T47D (cell line): ENCODE results near the gene FXYD4.
A peak's percentile ranks its signal among the peaks of the same experiment; 100 is the strongest.
"Not testable (repeated sequence)": the region's sequence is repeated elsewhere in the genome, so short reads cannot be mapped to it uniquely, and the experiment has no call there.

ENCODE experiments used
- DNase-seq, 2 experiments: peaks; one replicate each; pipeline versions ENCODE4 v3.0.0 to v3.0.0-alpha.2; 2011 to 2012; ENCODE audit warnings: low read depth in 1 of 2, low spot score in 1 of 2
- JUND ChIP-seq: IDR thresholded peaks from 2 replicates; pipeline ENCODE4 v1.6.1; 2012; ENCODE audit warnings: low read depth
- in situ Hi-C: cut with HindIII; loops from 2 replicates; pipeline ENCODE4 v1.10.0; 2016; ENCODE audit warnings: low sequenced_read_pairs, low pct_unique_long_range_greater_than_20kb

The FXYD4 gene

GRCh38 chr10:43385412-43386004 is 14.1 kb downstream of the FXYD4 start:
- no peak for DNase-seq
- in situ Hi-C loops, result no loop called here

DNA sequence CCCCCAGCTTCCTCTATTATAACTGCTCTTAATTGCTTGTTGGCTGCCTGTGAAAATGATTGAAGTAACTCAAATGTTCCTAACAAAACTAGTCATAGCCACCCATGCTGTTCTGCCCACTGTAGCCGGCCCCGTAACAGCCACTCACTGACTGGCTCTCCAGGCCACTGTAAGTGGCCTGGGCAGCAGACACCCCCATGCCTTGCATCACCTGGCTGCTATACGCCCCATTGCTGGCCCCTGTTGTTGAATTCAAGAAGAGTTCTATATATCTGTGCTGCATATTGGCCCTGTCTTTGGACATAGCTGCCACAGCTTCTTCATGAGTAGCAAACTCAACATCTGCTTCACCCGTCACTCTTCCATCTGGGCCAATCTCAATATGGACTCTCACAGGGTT is 15.1 kb downstream of the FXYD4 start:
- DNase-seq, result no peak
- in situ Hi-C loops, result no loop called here

More at GRCh38 chr10:43385412-43386004, 14.1 kb downstream of the FXYD4 start:
- no peak for TF ChIP-seq JUND

GRCh38 chr10:43386981-43387677 is 15.7 kb downstream of the FXYD4 start:
- in situ Hi-C loops, result no loop called here

More for the DNA sequence above, 15.1 kb downstream of the FXYD4 start:
- TF ChIP-seq JUND, result no peak

GRCh38 chr10:43387678-43388032 is 16.2 kb downstream of the FXYD4 start:
- in situ Hi-C loops, result no loop called here
- DNase-seq, result no peak
- TF ChIP-seq JUND, result no peak

More at GRCh38 chr10:43386981-43387677, 15.7 kb downstream of the FXYD4 start:
- TF ChIP-seq JUND, result no peak
- no peak for DNase-seq

- in situ Hi-C loops, result no loop called here
- DNase-seq, result no peak
- no peak for TF ChIP-seq JUND
Measured at GRCh38 chr10:43389867-43390266, 18.4 kb downstream of the FXYD4 start.

GRCh38 chr10:43390333-43390732 is 18.9 kb downstream of the FXYD4 start:
- TF ChIP-seq JUND, result no peak
- in situ Hi-C loops, result no loop called here
- DNase-seq, result no peak

- in situ Hi-C loops, result no loop called here
- peak in 1 of 2 experiments; percentile 81 for DNase-seq
- TF ChIP-seq JUND, result no peak
Measured at GRCh38 chr10:43390759-43391158, 19.3 kb downstream of the FXYD4 start.

DNA sequence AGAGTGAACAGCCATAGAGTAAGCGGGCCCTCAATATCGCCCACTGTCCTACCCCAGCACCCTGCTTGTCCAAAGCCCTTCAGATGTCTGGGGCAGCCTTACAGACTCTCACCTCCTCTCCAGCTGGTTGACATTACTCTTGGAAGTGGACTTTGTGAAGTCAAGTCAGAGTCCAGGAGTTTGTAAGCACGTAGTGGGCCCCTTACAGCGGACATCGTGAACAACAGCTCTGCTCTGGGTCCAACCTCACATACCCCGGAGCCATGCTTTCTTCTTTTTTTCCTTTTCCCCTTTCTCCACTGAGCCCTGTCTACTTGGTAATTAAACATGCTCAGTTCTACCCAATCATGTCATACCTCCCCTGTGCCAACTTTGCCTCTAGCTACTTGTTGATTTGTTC is 20.1 kb downstream of the FXYD4 start:
- in situ Hi-C loops, result no loop called here
- DNase-seq, result no peak
- TF ChIP-seq JUND, result no peak

DNA sequence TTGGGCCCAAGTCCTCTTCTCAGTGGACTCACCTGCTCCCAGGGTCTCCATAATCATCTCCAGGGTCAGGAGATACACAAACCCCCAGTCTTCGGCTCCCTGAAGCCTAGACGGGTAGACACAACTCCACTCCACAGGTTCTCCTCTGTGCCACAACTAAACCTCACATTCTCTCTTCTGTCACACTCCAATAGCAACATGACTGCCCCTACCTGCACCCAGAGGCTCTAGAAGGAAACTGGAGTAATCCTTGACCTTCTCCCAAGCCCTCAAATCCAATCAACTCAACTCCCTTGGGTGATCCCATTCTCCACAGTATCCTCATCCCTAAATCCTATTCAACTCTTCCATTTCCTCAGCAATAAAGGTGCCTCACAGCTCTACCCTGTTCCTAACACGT is 21.3 kb downstream of the FXYD4 start:
- no peak for TF ChIP-seq JUND
- in situ Hi-C loops, result no loop called here

DNA sequence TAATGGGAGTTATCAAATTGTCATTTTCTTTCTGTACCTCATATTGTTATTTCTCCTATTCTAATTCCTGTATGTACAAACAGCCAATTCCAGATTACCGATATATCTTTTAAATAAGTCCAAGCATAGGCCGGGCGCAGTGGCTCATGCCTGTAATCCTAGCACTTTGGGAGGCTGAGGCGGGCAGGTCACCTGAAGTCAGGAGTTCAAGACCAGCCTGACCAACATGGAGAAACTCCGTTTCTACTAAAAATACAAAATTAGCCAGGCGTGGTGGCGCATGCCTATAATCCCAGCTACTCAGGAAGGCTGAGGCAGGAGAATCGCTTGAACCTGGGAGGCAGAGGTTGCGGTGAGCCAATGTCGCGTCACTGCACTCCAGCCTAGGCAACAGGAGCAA is 21.8 kb downstream of the FXYD4 start:
- in situ Hi-C loops, result not testable (repeated sequence)

More for the DNA sequence above, 21.3 kb downstream of the FXYD4 start:
- no peak for DNase-seq

DNA sequence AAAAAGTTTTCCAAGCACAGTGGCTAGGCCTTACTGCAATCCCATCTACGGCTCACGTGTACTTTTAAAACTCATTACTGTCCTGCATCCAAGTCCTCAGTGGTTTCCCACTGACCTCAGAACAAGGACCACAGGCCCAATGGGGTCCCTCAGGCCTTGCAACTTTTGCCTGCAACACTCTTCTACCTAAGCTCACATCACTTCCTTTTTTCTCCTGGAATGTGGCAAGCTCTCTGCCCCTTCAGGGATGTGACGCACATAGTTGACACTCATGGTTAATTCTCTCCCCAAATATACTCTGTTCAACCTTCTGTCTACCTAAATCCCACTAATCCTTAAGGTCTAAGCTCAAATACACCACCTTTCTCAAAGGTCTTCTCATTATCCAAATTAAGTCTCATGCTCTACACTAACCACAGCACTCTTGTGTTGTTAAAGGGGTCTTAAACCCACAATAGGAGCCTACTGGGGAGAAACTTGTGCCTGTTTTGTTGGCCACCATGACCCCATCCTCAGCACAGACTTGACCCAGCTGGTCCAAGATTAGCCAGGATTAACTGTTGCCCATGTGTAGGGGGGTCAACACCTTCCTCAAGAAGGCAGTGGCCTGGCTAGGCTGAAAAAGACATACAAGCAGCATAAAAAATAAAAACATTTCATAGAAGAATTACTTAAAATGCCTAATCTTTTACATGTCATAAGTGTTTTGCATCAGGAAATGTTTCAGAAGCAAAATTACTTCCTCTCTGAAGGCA is 22.3 kb downstream of the FXYD4 start:
- no peak for TF ChIP-seq JUND
- DNase-seq, result no peak
- in situ Hi-C loops, result no loop called here

More for the DNA sequence above, 21.8 kb downstream of the FXYD4 start:
- DNase-seq, result not testable (repeated sequence)

DNA sequence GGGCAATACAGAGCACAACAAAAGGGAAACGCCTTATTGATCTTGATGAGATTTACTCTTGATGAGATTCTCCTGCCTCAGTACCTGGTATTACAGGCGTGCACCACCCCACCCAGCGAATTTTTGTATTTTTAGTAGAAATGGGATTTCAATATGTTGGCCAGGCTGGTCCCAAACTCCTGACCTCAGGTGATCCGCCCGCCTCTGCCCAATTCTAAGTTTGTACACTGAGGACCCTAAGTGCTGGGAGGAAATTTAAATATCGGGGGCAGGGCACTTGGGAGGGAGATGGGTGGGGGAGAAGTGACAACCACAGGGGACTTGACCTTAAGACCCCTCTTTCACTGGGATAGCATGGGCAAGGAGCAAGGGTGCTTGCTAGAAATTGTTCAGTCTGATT is 23.4 kb downstream of the FXYD4 start:
- in situ Hi-C loops, result no loop called here
- no peak for TF ChIP-seq JUND
- no peak for DNase-seq

DNA sequence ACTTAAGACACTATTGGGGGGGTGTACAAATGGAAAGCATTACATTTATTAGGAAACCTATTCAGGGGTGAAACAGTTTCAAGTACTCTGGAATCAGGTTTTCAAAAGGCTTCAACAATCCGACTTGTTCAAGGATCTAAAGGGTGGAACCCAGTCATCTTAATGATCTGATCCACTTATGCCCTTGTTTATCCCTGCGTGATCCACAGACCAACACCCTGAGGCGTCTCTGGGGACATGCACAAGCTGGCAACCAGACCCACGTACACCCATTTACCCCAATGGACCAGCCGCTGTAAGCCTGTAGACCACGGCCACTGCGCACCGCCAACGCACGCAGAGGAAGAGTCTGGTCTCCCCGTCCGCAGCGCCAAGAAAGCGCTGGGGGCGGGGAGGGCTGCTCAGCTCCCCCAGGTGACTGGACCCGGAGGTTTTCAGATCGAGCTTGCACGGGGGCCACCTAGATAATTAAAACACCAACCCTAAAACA is 24.2 kb downstream of the FXYD4 start:
- DNase-seq, result peak in 1 of 2 experiments; percentile 49
- in situ Hi-C loops, result no loop called here
- TF ChIP-seq JUND, result no peak
